CD4-positive, alpha-beta T cell treated with Interleukin-1 beta for 1 hour (primary cell): ENCODE results near the gene RRP1B.

ENCODE experiments used
- DNase-seq, 2 donors: peaks; one replicate each; pipeline ENCODE4 v3.0.0-alpha.2; 2020 to 2022

Gene RRP1B

DNA sequence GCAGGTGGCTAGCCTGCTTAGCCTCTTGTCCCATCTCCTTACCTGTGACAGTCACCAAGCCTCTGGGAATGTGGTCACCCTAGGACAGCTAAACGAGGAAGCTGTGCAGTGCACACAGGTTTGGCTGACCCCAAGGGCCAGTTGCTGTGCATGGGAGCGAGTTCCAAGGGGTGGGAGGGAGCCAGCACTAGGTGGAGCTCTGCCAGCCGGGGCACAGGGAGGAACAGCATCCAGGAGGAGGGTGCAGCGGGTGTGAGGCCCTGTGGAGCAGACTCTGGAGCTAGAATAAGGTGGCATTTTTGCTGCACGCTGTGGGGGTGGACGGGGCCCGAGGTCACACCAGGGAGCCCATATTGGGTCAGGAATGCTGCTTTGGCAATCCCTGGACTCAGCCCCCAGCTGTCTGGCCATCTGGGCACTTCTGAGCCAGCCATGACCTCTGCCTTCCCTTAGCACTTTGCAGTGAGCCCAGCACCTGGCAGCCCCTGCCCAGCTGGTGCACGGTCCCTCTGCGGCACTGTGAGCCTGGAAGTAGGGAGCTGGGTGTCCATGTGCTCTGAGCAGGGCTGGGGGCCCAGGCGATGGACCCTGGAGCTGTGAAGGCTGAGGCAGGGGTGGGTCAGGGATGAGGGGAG lies 68.3 kb downstream of the RRP1B start:
- DNase-seq, result no peak

DNA sequence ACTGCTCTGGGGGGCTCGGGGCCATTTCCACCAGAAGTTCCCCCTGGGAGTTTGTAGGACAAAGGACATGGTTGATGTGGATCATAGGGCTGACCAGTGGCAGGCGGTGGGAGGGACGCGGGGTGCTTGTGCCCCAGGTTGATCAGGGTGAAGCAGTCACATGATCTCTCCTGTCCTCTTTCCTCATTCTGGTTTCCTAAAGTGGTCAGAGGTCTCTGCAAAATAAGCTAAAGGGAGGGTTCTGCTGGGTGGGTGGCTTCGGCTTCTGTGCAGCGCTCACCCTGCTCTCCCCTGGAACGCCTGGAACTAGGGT lies 68.8 kb downstream of the RRP1B start:
- no peak for DNase-seq

DNA sequence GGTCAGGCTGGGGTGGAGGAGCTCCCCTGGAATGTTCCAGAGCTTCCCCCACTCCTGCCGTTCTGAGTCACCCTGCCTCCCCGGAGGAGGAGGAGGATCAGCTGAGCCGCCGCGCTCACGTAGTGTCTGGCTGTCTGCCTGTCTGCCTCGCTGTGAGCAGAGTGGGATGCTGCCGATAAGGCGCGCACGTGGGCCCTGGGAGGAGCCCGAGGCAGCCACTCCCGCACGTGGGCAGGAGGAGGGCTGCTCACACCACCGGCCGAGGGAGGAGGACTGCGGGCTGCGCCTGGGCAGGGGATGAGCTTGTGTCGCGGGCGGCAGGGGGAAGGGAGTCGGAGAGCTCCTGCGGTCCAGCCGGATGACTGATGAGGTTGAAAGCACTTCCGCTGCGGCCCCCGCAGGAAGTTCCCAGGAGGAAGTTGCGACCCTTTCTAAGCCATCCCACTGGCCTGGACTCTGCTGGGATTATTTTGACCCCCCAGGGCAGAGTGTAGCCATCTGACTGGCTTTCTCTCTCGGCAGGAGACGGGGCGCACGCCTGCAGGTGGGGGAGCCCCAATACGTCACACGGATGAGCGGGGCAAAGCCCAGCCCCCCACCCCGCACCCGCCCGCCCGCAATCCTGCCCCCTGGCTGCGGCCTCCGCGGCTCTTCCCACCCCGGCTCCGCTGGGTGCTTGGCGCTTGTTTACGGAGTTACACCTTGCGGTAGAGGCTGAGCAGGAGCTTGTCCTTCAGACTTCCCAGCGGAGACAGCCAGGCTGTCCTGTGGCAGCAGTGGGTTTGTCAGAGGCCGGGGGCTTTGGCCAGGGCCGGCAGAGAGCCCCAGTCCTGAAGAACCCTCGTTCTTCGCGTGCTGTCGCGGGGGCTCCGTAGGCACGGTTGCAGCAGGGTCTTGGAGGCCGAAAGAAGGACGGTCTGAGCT lies 69.4 kb downstream of the RRP1B start:
- DNase-seq, result peak; percentile 84 to 88

DNA sequence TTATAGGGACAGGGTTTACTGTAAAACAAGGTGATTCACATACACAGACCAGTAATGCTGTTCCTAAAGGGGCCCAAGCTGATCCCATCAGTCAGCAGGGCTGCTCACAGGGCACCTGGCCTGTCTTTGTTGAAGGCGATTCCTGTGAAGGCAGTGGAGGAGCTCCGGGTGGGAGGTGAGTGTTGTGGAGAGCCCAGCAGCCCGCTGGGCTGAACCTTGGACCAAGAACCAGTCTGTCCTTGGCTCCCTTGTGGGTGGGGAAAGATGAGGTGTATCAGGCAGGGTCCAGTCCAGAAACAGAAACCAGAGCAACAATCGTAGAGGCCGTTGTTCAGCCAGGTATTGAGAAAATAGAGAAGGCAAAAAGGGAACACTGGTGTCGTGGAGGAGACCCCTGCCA lies 72.1 kb downstream of the RRP1B start:
- DNase-seq, result no peak

DNA sequence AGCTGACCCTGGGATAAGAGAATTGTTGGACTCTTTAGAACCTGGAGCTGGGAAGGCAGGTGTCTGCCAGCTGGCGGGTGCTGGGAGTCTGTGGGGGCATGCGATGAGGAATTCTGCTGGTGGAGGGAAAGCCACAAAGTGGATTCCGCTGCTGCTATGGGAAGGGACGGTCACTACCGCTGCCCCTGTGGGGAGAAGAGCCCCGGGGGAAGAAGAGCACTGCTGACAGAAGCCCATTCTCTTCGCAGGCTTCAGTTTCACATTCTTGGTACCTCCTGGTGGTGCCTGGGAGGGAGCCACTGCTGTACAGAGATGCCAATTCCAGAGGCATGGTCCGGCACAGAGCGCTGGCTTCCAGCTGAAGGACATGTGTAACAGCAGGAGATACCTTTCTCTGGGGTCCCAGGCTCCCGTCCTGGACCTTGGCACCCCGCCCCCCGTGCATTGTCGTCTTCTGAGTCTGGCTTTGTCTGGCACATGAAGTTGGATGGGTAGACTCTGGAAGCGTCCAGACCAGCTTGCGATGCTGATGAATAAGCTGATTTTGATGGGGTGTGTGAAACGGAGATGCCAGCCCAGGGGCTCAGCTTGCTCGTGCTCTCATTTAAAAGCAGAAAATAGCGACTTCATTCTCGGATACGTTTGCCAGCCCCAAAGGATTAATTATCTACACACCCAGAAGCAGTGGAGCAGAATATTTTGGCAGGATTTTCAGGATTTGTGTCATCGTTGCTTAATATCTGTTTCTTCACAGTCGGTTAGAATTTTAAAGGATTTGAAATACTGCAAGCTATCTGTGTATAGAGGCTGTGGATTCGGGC lies 72.7 kb downstream of the RRP1B start:
- DNase-seq, result no peak

DNA sequence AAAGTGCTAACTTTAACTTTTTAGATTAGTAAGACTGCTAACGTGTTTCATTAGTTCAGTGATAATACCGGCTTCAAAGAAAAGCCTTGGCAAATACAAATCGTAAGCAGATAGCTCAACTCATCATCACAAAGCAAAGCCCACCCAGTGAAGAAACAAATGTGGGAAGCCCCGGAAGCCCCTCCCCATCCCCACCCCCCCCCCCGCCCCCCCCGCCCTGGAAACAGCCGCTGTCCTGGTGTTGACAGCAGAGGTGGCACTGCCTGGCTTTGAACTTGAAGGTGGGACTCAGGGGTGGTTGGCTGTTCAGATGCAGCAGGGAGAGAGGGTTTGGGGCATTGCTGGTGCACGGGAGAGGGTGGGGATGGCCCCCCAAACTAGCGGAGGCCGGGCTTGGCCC lies 73.7 kb downstream of the RRP1B start:
- DNase-seq, result no peak

DNA sequence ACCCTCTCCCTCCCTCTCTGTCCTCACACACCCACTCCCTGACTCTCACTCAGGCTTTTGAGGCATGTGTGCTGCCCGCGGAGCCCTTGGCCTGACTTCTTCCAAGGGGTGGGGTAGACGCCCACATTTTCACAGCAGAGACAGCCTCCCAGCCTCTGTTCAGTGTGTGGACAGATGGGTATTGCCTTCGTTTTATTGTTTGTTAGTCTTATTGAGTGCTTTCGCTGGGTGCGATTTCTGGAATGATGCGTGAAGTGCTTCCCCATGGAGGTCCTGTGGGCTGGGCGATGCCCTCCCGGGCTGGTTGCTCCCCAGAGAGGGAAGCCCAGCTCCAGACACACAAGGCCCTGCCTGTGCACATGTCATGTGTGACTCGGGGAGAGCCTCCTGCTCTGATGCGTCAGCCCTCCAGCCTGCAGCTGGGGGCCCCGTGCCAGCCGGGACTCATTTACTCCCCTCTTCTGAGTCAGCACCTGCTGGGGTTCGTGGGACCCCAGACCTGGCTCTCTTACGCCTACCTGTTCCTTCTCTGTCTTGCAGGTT lies 74.2 kb downstream of the RRP1B start:
- no peak for DNase-seq

DNA sequence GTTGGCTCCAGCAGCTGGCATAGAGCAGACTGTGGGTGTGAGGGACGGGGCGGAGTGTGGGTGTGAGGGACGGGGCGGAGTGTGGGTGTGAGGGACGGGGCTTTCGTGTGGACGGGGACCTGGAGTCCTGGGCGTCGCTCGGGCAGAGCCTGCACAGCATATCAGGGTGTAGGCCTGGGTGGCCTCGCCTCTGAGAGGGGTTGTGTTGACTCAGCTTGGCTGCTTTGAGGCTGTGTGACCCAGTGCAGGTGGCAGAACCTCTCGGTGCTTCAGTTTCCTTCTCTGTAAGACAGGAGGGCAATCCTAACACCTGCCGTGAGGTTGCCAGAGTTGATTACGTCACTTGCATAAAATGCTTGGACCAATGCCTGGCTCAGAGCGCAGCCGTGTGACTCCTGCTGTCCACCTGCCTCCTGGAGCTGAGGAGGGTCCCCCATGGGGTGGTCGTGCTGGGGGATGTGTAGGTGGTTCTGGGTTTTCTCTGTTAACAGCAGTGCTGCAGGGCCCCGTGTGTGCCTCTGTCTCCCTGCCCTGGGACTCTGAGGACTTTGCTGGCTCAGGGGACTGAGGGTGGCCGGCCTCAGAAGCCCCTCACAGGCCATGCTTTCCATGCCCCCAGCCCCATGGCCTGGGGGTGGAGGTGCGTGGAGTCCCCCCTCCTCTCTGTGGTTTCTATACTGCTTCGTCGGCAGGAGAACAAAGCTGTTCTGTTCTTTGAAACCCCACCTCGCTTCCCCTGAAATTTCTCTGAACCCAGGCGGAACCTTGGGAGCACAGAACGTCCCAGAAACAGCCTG lies 75.0 kb downstream of the RRP1B start:
- DNase-seq, result no peak

DNA sequence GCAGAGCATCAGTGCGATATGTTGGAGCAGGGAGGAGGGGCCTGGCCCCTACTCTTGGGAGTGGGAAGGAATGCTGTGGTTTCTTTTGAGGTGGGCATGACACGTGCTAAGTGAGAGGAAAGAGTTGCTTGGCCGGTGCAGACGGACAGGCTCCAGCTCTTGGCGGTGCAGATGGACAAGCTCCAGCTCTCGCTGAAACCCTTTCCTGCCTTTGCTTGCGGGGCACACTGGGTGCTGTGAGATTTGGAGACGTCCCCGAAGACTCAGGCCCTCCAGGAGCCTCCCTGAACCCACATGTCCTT lies 75.5 kb downstream of the RRP1B start:
- no peak for DNase-seq

DNA sequence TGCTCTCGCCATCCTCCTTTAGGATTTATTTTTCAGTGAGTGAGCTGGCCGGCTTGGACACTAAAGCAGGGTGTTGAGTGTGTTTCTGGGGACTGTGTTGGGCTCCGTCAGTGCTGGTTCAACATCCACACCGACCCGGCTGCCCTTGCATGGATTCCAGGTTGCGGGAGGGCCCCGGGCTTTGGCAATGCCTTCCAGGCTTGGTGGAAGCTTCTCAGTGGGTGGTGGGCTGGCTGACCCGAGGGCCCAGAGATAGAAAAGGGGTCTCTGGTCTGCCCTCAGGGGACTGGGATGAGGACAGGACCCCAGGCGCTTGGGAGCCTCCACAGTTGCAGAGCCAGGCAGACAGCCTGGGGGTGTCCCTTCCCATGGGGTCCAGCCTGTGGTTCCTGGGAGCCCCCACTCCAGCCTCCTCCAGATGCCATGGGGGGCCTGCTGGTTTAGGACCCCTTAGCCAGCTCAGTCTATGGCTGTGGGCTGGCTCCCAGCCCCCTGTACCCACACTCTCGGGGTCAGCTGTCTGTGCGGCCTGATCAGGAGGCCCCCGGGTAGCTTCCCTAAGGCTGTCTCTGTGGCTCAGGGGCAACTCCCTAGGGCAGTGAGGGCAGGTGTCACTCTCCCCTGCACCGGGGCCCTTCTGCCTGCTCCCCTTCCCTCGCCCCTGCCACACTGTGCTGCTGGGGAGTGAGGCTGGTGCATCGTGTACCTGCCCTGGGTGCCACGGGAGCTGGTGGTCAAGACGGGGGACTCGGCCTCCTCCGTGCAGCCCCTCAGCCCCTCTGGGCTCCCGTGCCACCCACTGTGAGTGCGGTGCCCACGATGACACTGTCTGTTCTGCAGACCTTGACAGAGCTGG lies 76.1 kb downstream of the RRP1B start:
- no peak for DNase-seq

DNA sequence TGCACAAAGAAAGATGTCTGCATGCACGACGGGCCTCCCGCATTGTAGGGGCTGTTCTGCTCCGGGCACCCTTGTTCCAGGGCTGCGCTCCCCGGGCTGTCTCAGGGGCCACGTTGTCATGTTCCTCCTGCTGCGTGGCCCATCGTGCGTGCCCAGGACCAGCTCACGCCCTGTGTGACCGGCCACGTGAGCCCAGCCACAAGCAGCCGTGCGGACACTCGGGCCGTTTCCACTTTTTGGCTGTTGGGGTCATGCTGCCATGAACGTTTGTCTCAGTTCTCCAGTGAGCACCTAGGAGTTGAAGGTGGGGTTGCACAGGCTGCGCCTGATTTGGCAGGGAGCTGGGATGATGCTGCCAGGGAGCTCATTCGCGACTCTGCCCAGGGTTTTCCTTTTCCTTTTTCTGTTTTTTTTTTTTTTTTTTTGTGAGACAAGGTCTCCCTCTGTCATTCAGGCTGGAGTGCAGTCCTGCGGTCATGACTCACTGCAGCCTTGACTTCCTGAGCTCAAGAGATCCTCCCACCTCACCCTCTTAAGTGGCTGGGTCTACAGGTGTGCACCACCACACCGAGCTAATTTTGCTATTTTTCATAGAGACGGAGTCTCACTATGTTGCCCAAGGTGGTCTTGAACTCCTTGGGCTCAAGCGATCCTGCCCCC lies 77.0 kb downstream of the RRP1B start:
- no peak for DNase-seq

DNA sequence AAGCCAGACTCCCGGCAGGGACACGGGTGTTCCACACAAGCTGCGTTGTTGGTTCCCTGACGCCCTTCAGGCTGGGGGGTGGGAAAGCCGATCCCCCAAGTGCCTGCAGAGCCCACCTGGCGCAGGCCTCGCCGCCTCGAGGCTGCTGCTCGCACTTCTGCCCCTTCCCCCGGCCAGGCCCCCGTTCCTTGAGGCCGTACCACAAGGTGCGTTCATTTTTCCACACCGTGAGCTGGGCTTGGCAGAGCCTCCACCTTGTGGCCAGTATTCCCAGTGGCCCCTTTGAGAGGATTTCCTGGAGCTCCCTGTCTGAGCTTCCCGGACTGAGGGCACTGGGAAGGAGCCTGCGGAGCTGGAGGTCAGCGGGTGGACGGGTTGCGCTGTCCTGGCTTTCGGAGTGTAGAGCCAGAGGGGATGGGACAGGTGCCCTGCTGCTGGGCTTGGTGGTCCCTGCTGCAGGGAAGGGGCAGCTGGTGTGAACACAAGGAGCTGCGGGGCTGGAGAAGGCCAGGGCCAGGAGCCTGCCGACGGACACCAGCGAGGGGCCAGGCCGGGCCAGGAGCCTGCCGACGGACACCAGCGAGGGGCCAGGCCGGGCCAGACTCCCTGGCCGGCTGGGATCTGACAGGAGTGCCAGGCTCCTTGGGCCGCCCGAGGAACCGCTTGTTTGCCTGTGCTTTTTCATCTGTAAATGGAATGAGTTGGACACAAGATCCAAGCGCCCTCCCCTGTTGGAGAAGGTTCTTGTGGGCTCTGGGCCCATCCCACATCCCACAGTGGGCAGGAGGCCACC lies 78.0 kb downstream of the RRP1B start:
- DNase-seq, result no peak

DNA sequence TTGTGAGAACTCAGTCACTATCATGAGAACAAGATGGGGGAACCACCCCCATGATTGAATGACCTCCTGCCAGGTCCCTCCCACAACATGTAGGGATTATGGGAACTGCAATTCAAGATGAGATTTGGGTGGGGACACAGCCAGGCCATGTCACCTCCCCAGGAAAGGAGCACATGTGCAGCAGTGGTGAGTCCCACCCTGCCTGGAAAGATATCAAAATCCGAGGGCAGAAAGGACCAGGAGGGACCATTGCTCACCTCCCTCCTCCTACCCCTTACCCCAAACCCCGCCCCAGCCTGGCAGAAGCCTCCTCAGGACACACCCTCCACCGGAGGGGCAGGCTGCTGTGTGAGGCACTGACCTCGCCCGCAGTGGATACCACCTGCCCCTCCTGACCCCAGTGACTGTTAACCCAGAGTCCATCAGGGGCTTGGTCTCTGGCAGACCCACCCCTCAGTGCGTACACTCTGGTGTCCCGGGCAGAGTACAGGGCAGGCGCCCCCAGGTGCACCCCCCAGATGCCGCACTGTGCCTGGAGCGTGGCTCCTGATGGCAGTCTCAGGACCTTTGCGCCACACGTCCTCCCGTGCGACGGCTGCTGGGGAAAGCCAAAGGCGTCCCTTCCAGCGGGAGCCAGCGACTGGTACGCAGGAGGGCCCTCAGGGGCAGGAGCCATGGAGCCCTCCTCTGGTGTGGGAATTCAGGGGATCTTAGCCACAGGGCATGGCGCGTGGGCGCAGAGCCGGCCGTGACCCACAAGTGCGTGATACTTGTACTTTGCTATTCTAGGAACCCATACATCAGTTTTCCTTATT lies 80.5 kb downstream of the RRP1B start:
- no peak for DNase-seq

DNA sequence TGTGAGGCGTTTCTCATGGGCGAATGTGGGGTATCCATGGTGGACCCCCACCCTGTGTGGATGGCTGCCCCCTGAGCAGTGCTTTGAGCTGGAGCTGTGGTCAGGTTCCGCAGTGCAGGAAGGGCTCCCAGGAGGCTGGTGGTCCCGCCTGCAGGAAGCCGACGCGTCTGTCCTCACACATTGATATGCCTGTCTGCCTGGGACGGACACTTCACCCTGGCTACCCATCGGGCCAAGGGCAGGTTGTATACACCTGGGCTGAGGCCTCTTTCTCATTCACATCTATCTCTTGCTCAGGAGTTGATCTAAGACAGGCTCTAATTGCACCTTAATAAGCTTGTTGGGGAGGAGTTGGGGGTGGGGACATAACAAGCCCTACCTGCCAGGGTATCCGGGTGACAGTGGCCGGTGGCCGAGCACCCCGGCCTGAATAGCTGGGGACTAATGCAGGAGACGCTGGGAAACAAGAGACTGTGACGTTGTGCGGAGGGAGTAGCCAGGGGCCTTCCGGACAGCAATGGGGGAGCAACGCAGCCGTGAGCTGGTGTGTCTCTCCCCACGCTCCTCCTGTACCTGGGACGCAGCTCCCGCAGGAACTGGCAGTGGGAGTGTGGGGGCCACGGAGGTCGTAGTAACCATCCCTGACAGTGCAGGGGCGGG lies 81.3 kb downstream of the RRP1B start:
- DNase-seq, result no peak

DNA sequence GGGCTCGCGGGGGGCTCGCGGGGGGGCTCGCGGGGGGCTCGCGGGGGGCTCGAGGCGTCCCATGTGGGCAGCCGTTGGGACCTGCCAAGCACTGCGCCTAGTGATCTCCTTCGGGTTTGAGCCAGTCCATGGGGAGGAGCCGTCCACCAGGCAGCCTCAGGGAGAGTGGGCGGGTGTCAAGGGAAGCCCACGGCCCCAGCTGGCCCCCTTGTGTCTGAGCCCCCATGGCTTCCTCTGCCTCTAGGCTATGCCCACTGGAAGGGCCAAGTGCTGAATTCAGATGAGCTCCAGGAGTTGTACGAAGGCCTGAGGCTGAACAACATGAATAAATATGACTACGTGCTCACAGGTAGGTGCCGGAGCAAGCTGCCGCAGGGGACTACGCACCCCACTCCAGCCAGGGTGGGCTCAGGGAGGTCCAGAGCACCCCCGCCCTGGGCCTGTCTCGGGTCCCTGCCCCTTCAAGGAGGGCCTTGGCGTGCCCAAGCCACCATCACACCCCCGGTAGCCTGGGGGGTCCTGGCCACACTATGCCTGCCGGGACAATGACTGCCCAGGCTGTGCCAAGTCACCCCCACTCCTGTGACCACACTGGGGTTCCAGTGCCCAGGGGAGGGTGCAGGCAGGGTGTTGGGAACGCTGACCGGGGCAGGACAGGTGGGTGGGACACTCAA lies 82.2 kb downstream of the RRP1B start:
- no peak for DNase-seq

DNA sequence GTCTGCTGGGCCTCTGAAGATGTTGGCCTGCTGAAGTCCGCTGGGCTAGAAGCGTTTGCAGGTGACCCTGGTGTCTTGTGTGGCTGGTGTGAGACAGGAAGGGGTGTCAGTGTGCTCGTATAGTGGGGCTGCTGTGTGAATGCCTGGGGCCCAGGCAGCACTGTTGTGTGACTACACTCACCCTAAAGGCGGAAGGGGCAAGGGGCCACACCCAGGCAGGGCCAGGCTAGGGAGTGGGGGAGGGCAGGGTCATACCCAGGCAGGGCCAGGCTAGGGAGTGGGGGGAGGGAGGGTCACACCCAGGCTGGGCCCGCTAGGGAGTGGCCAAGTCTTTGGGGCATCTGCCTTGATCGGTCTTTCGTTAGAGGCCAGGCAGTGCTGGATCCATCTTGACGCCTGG lies 84.6 kb downstream of the RRP1B start:
- DNase-seq, result peak in 1 of 2 donors; percentile 21

DNA sequence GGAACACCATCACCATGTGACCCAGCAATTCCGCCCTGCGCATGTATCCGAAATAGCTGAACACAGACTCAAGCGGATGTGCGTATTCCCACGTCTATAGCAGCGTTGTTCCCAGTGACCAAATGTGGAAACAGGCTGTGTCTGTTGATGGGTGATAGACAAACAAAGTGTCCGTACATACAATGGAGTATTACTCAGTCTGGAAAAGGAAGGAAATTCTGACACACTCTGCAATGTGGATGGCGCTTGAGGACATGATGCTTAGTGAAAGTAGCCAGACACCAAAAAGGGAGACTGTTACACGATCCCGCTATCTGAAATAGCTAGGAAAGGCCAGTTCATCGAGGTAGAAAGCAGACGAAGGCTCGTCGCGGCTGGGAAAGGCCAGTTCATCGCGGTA lies 85.4 kb downstream of the RRP1B start:
- no peak for DNase-seq
